HUES48 (cell line): ENCODE measurements around the gene ENTREP3.
A peak's percentile ranks its signal among the peaks of the same experiment; 100 is the strongest.
"Not testable (repeated sequence)": the region's sequence is repeated elsewhere in the genome, so short reads cannot be mapped to it uniquely, and the experiment has no call there.

Experiments used
- H3K27ac ChIP-seq: one replicate; pipeline ENCODE4 v1.7.0; 2013; ENCODE audit warnings: low read depth, low read length, inconsistent platforms
- H3K27me3 ChIP-seq: 2 replicates; pipeline ENCODE4 v1.6.1; 2013; ENCODE audit warnings: mild to moderate bottlenecking, low read length; ENCODE audit not compliant: control insufficient read depth, insufficient read depth
- H3K36me3 ChIP-seq: 2 replicates; pipeline ENCODE4 v1.6.1; 2013; ENCODE audit warnings: low read length; ENCODE audit not compliant: control insufficient read depth, insufficient read depth
- H3K4me1 ChIP-seq: 2 replicates; pipeline ENCODE4 v1.6.1; 2013; ENCODE audit warnings: mild to moderate bottlenecking, low read length; ENCODE audit not compliant: control insufficient read depth, insufficient read depth
- H3K4me3 ChIP-seq: 2 replicates; pipeline ENCODE4 v1.5.1; 2013; ENCODE audit warnings: mild to moderate bottlenecking, low read depth, low read length
- H3K9ac ChIP-seq: 2 replicates; pipeline ENCODE4 v1.6.1; 2013; ENCODE audit warnings: mild to moderate bottlenecking, low read depth, low read length, moderate library complexity
- H3K9me3 ChIP-seq: 2 replicates; pipeline ENCODE4 v1.6.1; 2013; ENCODE audit warnings: low read length; ENCODE audit not compliant: control insufficient read depth, insufficient read depth

ENTREP3 gene

GRCh38 chr1:155250246-155250632, 5.0 kb downstream of the ENTREP3 start:
- Histone ChIP-seq H3K9me3 (no peaks in the 10 kb centered on the region), H3K27ac (no peak overlapping the region), H3K4me1 (peaks cover 13% of the 10 kb centered on the region; the same call in 1 of the 2 replicates), H3K36me3 (peaks cover 15% of the 10 kb centered on the region; the same call in 1 of the 2 replicates), H3K4me3 (peak overlapping the region; percentile 63), H3K27me3 (peaks cover 13% of the 10 kb centered on the region), H3K9ac (no peak overlapping the region)

- Histone ChIP-seq H3K9ac (no peak overlapping the region), H3K4me3 (no peak overlapping the region), H3K27ac (no peak overlapping the region)
These were observed 7.4 kb downstream of the ENTREP3 start for GRCh38 chr1:155247667-155248553.

DNA sequence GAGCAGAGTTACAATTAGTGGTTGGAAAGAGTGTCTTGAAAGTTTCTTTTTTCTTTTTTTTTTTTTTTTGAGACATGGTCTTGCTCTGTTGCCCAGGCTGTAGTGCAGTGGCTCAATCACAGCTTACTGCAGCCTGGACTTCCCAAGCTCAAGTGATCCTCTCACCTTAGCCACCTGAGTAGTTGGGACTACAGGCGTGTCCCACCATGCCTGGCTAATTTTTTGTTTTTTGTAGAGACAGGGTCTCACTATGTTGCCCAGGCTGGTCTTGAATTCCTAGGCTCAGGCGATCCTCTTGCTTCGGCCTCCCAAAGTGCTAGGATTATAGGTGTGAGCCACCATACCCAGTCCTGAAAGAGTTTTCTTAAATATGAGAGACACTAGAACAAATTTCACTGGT, 8.5 kb downstream of the ENTREP3 start:
- H3K4me3 ChIP-seq, H3K27ac ChIP-seq, H3K4me1 ChIP-seq, H3K9ac ChIP-seq, H3K9me3 ChIP-seq: not testable (repeated sequence)
- Histone ChIP-seq H3K27me3 (peaks cover 16% of the 10 kb centered on the region), H3K36me3 (peaks cover 15% of the 10 kb centered on the region; the same call in 1 of the 2 replicates)

More at GRCh38 chr1:155247667-155248553, 7.4 kb downstream of the ENTREP3 start:
- peaks cover 3% of the 10 kb centered on the region; the same call in 1 of the 2 replicates for H3K4me1 ChIP-seq
- no peaks in the 10 kb centered on the region for H3K9me3 ChIP-seq
- H3K36me3 ChIP-seq = peaks cover 15% of the 10 kb centered on the region; the same call in 1 of the 2 replicates
- H3K27me3 ChIP-seq = peaks cover 16% of the 10 kb centered on the region

GRCh38 chr1:155245163-155245524, 10.1 kb downstream of the ENTREP3 start:
- peak overlapping the region; percentile 72 for H3K4me3 ChIP-seq
- H3K9ac ChIP-seq = peak overlapping the region; percentile 76
- H3K27ac ChIP-seq = peak overlapping the region; percentile 98
- H3K36me3 ChIP-seq = peaks cover 15% of the 10 kb centered on the region; the same call in 1 of the 2 replicates
- H3K9me3 ChIP-seq = no peaks in the 10 kb centered on the region
- H3K4me1 ChIP-seq = peaks cover 3% of the 10 kb centered on the region; the same call in 1 of the 2 replicates
- H3K27me3 ChIP-seq = peaks cover 16% of the 10 kb centered on the region

DNA sequence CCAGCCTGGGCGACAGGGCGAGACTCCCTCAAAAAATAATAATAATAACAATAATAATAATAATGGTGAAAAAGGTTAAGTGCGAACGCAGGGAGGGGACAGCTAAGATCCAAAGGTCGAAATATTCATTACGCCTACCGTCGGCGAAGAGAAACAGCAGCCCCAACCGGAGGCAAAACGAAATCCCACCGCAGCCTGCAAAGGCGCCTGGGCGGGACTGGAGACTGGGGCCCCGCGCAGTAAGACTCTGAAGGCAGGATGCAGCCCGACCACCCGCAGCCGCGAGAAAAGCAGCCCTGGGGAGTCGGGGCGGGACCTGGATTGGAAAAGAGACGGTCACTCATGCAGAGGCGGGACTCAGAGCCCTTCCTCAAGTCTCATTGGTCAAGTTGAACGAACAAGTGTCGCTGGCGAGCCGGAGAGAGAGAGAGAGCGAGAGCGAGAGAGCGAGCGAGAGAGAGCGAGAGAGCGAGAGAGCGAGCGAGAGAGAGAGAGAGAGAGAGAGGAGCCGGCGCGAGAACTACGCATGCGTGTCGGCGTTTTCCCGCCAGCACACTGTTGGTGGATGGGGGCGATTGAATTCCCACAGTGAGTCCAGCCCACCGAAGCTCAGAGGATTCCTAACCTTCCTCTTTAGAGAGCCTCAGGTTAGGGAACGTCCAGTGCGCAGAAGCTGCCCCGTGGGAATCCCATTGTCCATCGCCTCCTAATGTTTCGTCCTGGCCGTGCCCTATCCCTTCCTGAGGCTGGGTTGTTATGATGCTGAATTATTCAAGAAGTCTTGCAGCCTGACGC, 10.7 kb downstream of the ENTREP3 start:
- peak overlapping the region; percentile 98 for H3K27ac ChIP-seq
- H3K4me3 ChIP-seq = peak overlapping the region; percentile 72
- H3K9me3 ChIP-seq = no peaks in the 10 kb centered on the region
- H3K27me3 ChIP-seq = peaks cover 16% of the 10 kb centered on the region
- peaks cover 3% of the 10 kb centered on the region; the same call in 1 of the 2 replicates for H3K4me1 ChIP-seq
- peak overlapping the region; percentile 76 for H3K9ac ChIP-seq
- H3K36me3 ChIP-seq = peaks cover 15% of the 10 kb centered on the region; the same call in 1 of the 2 replicates

DNA sequence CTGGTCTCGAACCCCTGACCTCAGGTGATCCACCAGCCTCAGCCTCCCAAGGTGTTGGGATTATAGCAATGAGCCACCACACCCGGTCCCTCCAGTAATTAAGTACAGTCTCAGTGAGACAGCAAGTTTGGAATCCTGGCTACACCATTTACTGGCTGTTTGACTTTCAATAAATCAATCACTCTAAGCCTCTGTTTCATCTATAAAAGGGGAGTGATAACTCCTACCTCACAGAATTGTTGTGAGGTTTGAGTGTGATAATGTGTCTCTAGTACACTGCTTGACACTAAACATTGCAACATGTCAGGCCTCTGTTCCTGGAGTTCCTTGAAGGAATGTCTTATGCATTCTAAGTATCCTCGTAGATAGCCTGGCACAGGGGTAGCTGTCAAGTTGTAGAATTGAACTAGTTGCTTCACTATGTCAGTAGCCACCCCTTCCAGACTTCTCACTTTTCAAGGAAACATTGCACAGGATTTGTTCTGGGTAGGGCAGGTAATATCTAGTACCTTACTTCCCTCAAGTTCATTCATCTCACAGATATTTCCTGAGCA, 12.4 kb downstream of the ENTREP3 start:
- H3K4me3 ChIP-seq = no peak overlapping the region; the same call in 1 of the 2 replicates
- H3K9me3 ChIP-seq = no peaks in the 10 kb centered on the region
- no peak overlapping the region for H3K9ac ChIP-seq
- H3K27me3 ChIP-seq = peaks cover 16% of the 10 kb centered on the region
- H3K4me1 ChIP-seq = peaks cover 3% of the 10 kb centered on the region; the same call in 1 of the 2 replicates
- H3K27ac ChIP-seq = no peak overlapping the region
- peaks cover 9% of the 10 kb centered on the region; the same call in 1 of the 2 replicates for H3K36me3 ChIP-seq

DNA sequence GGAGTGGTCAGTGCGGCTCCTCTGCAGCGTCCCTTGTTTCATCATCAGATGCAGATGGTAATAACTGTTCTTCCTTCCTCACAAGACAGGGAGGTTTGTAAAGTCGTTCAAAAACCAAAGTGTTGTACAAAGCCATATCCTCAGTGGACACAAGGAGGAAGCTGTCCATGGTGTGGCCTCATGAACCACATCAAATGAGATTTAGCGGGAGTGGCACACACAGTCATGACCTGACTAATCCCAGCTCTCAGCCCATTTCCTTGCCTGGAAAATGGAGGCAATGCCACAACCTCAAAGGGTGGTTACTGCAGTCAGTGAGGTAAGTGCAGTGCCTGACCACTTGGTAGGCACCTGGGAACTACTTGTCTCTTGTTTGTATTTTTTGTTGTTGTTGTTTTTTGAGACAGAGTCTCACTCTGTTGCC, 13.4 kb downstream of the ENTREP3 start:
- Histone ChIP-seq H3K27me3 (peaks cover 16% of the 10 kb centered on the region), H3K27ac (no peak overlapping the region), H3K9me3 (no peaks in the 10 kb centered on the region), H3K4me1 (peaks cover 3% of the 10 kb centered on the region; the same call in 1 of the 2 replicates), H3K4me3 (no peak overlapping the region), H3K9ac (no peak overlapping the region), H3K36me3 (no peaks in the 10 kb centered on the region)

GRCh38 chr1:155241069-155241679, 14.1 kb downstream of the ENTREP3 start:
- Histone ChIP-seq H3K36me3 (no peaks in the 10 kb centered on the region), H3K4me3 (peak overlapping the region; percentile 58), H3K27me3 (peaks cover 10% of the 10 kb centered on the region), H3K27ac (peak overlapping the region; percentile 4), H3K9ac (no peak overlapping the region), H3K9me3 (no peaks in the 10 kb centered on the region), H3K4me1 (peaks cover 3% of the 10 kb centered on the region; the same call in 1 of the 2 replicates)

- Histone ChIP-seq H3K36me3 (no peaks in the 10 kb centered on the region; the same call in 1 of the 2 replicates), H3K4me1 (no peaks in the 10 kb centered on the region), H3K9ac (no peak overlapping the region), H3K9me3 (no peaks in the 10 kb centered on the region), H3K27me3 (no peaks in the 10 kb centered on the region), H3K4me3 (no peak overlapping the region), H3K27ac (no peak overlapping the region)
These were observed 18.8 kb downstream of the ENTREP3 start for GRCh38 chr1:155236451-155236850.

DNA sequence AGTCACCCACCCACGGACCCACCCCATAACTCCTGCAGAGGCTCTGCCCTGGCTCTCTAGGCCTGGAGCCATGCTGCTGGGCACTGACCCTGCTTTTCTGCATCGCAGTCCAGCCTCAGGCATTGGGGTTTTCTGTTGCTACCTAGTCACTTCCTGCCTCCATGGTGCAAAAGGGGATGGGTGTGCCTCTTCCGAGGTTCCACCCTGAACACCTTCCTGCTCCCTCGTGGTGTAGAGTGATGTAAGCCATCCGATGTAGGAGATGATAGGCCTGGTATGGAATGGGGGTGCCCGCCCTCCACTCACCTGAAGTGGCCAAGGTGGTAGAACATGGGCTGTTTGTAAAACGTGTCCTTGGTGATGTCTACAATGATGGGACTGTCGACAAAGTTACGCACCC, 19.9 kb downstream of the ENTREP3 start:
- not testable (repeated sequence) for H3K4me1 ChIP-seq, H3K36me3 ChIP-seq, H3K4me3 ChIP-seq, H3K27me3 ChIP-seq, H3K9ac ChIP-seq, H3K27ac ChIP-seq, H3K9me3 ChIP-seq
